Hepatocyte (in vitro differentiated cells): ENCODE data around the gene KLK8. TPM values are rescaled to one million over a fixed set of nuclear protein-coding genes. Genes with fewer than 3 reads are reported as not detected.

Source experiments
- DNase-seq: peaks from one replicate; pipeline ENCODE4 v3.0.0-alpha.2; 2016; ENCODE audit warnings: low spot score
- H2AFZ ChIP-seq: fragments of 200-600 bp; sonication (generic); 2 replicates; pipeline ENCODE4 v1.6.0; 2016; ENCODE audit warnings: antibody characterized with exemption, mild to moderate bottlenecking
- H3K27ac ChIP-seq: fragments of 200-600 bp; sonication (generic); 2 replicates; pipeline ENCODE4 v1.5.1; 2016; ENCODE audit warnings: mild to moderate bottlenecking
- H3K27me3 ChIP-seq: fragments of 200-600 bp; sonication (generic); 2 replicates; pipeline ENCODE4 v1.6.1; 2016
- H3K36me3 ChIP-seq: fragments of 200-600 bp; sonication (generic); replicated peaks from 2 replicates; pipeline ENCODE4 v1.5.1; 2016; ENCODE audit warnings: low read depth; ENCODE audit not compliant: insufficient read depth
- H3K4me1 ChIP-seq: fragments of 200-600 bp; sonication (generic); 2 replicates; pipeline ENCODE4 v1.5.1; 2016; ENCODE audit warnings: mild to moderate bottlenecking, moderate library complexity; ENCODE audit not compliant: insufficient read depth
- H3K4me2 ChIP-seq: fragments of 200-600 bp; sonication (generic); 2 replicates; pipeline ENCODE4 v1.6.0; 2016
- H3K4me3 ChIP-seq: fragments of 200-600 bp; sonication (generic); 2 replicates; pipeline ENCODE4 v1.5.1; 2016; ENCODE audit warnings: mild to moderate bottlenecking
- H3K79me2 ChIP-seq: fragments of 200-600 bp; sonication (generic); 2 replicates; pipeline ENCODE4 v1.6.0; 2017; ENCODE audit warnings: mild to moderate bottlenecking
- H3K9me2 ChIP-seq: fragments of 200-600 bp; sonication (generic); replicated peaks from 2 replicates; pipeline ENCODE4 v1.6.0; 2017; ENCODE audit warnings: mild to moderate bottlenecking; ENCODE audit not compliant: insufficient read depth
- H3K9me3 ChIP-seq: fragments of 200-600 bp; sonication (generic); 2 replicates; pipeline ENCODE4 v1.5.1; 2016; ENCODE audit warnings: low read depth, mild to moderate bottlenecking
- H4K20me1 ChIP-seq: fragments of 200-600 bp; sonication (generic); 2 replicates; pipeline ENCODE4 v1.6.0; 2016; ENCODE audit warnings: mild to moderate bottlenecking; ENCODE audit not compliant: insufficient read depth, poor library complexity, severe bottlenecking
- EZH2 ChIP-seq: fragments of 200-600 bp; sonication (generic); IDR thresholded peaks from 2 replicates; pipeline ENCODE4 v1.6.1; 2016; ENCODE audit warnings: antibody characterized with exemption, mild to moderate bottlenecking, borderline replicate concordance
- EZH2phosphoT487 ChIP-seq: fragments of 200-600 bp; sonication (generic); IDR thresholded peaks from one replicate; pipeline ENCODE4 v1.6.1; 2018; ENCODE audit warnings: antibody characterized with exemption, mild to moderate bottlenecking, low read depth, moderate library complexity; ENCODE audit not compliant: unreplicated experiment, severe bottlenecking
- WGBS: methylation state at CpG from one replicate; pipeline ENCODE4 v1.1.6; 2016; ENCODE audit warnings: low lambda C conversion rate; ENCODE audit errors: missing lambda C conversion rate; 5-methylcytosine and 5-hydroxymethylcytosine counted together
- polyA plus RNA-seq: library from polyadenylated mRNA; unstranded; fragments of >200 nt; fragmentation: Nextera tagmentation; extraction: Ambion mirVana; gene quantifications from 2 replicates; pipeline ENCODE4 v1.2.1, GENCODE V29; 2016
- total RNA-seq: library from RNA; depleted of rRNA; stranded (reverse); fragments of >200 nt; gene quantifications from 2 replicates; pipeline ENCODE4 v1.2.3, GENCODE V29; 2014
- TF ChIP-seq, protein P1 (sequence below): fragments of 200-600 bp; sonication (generic); IDR thresholded peaks from 2 replicates; pipeline ENCODE4 v1.5.1; 2016; ENCODE audit warnings: antibody characterized with exemption, mild to moderate bottlenecking; ENCODE audit not compliant: poor library complexity

The KLK8 gene
- total and polyA plus RNA-seq, 2 experiments from 2014 or later = 0.87 to 5.4 TPM

DNA sequence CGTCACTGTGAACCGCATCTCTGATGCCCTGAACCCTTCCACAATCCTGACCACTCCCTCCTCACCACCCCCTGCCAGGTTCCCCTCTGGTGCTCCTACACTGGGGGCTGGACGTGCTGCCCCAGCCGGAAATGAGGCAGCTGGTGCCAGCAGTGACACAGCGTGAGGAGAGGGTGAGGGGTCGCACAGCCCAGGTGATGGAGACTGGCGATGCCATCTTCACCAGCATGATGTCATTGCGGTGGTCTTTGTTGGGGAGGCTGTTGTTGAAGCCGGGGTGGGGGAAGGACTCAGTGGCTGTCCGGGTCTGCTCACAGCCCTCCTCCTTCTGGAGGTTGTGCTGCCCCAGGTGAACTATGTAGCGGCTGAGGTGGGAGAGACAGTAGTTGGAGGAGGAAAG lies 22.5 kb upstream of the KLK8 start:
- H3K79me2 ChIP-seq = no peaks in the 10 kb centered on the region
- H3K27me3 ChIP-seq = peaks cover 17% of the 10 kb centered on the region
- H4K20me1 ChIP-seq = no peaks in the 10 kb centered on the region
- TF ChIP-seq EZH2phosphoT487 = no peak
- TF ChIP-seq, protein P1, sequence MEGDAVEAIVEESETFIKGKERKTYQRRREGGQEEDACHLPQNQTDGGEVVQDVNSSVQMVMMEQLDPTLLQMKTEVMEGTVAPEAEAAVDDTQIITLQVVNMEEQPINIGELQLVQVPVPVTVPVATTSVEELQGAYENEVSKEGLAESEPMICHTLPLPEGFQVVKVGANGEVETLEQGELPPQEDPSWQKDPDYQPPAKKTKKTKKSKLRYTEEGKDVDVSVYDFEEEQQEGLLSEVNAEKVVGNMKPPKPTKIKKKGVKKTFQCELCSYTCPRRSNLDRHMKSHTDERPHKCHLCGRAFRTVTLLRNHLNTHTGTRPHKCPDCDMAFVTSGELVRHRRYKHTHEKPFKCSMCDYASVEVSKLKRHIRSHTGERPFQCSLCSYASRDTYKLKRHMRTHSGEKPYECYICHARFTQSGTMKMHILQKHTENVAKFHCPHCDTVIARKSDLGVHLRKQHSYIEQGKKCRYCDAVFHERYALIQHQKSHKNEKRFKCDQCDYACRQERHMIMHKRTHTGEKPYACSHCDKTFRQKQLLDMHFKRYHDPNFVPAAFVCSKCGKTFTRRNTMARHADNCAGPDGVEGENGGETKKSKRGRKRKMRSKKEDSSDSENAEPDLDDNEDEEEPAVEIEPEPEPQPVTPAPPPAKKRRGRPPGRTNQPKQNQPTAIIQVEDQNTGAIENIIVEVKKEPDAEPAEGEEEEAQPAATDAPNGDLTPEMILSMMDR = no peak
- no peak for TF ChIP-seq EZH2
- H3K9me2 ChIP-seq = no peaks in the 10 kb centered on the region
- no peak for DNase-seq
- no peak overlapping the region for H3K4me2 ChIP-seq
- peaks cover 4% of the 10 kb centered on the region for H3K4me1 ChIP-seq
- no peak overlapping the region for H2AFZ ChIP-seq
- no peak overlapping the region for H3K4me3 ChIP-seq
- no peak overlapping the region for H3K27ac ChIP-seq
- WGBS = 64% methylated on average over 11 of the region's 11 CpGs
- H3K36me3 ChIP-seq = no peaks in the 10 kb centered on the region
- H3K9me3 ChIP-seq = no peaks in the 10 kb centered on the region

DNA sequence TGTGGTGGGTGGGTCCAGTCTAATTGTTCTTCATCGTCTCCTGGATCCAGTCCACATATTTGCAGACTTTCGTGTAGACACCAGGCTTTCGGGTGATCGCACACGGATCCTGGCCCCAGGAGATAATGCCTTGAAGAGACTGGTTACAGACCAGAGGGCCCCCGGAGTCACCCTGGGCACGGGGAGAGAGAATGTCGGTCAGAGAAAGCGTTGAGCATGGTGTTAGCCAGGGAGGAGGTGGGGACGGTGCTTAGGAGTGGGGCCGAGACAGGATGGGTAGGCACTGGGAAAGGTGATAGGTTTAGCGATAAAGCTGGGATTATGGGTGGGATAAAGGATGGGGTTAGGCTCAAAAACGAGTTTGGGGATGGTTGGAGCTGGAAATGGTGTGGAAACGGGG lies 21.1 kb upstream of the KLK8 start:
- no peak overlapping the region for H3K4me3 ChIP-seq
- TF ChIP-seq EZH2 = no peak
- TF ChIP-seq, protein P1 = no peak
- no peak for TF ChIP-seq EZH2phosphoT487
- WGBS = 80% methylated on average over 14 of the region's 14 CpGs
- H3K79me2 ChIP-seq = no peaks in the 10 kb centered on the region
- H3K36me3 ChIP-seq = no peaks in the 10 kb centered on the region
- no peaks in the 10 kb centered on the region for H4K20me1 ChIP-seq
- H3K9me3 ChIP-seq = no peaks in the 10 kb centered on the region
- H3K27ac ChIP-seq = no peak overlapping the region
- no peak overlapping the region for H3K4me2 ChIP-seq
- no peak overlapping the region for H2AFZ ChIP-seq
- H3K4me1 ChIP-seq = peaks cover 8% of the 10 kb centered on the region
- DNase-seq = no peak
- H3K27me3 ChIP-seq = peaks cover 27% of the 10 kb centered on the region
- no peaks in the 10 kb centered on the region for H3K9me2 ChIP-seq

DNA sequence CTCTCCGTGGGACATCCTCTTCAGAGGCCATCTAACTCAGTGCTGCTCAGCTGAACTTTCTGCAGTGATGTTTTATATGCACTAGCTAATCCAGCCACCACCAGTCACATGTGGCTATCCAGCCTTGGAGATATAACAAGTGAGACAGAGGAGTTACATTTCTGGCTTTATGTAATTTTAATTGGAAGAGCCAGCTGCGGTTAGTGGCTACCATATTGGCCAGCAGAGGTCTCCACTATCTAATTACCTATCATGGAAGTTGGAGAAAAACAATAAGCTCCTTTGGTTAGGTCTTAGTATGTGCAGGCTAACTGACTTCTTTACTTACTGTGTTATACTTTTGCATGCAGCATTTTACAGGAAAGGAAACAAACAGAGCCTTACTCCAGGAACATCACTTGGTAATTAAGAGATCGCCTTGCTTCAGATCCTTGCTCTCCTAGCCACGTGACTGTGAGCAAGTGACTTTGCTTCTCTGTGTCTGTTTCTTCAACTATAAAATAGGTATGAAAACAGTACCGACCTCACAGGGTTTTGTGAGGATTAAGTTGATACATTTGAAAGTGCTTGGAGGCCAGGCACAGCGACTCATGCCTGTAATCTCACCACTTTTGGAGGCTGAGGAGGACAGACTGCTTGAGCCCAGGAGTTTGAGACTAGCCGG lies 19.7 kb upstream of the KLK8 start:
- no peak overlapping the region for H2AFZ ChIP-seq
- TF ChIP-seq, protein P1 = peak; percentile 71
- no peak for TF ChIP-seq EZH2
- no peaks in the 10 kb centered on the region for H4K20me1 ChIP-seq
- peaks cover 38% of the 10 kb centered on the region for H3K27me3 ChIP-seq
- H3K9me2 ChIP-seq = no peaks in the 10 kb centered on the region
- no peak overlapping the region for H3K4me3 ChIP-seq
- 33% methylated on average over 7 of the region's 7 CpGs for WGBS
- no peaks in the 10 kb centered on the region for H3K9me3 ChIP-seq
- no peaks in the 10 kb centered on the region for H3K36me3 ChIP-seq
- H3K4me2 ChIP-seq = no peak overlapping the region
- H3K79me2 ChIP-seq = no peaks in the 10 kb centered on the region
- peaks cover 8% of the 10 kb centered on the region for H3K4me1 ChIP-seq
- H3K27ac ChIP-seq = no peak overlapping the region
- DNase-seq = peak; percentile 61

DNA sequence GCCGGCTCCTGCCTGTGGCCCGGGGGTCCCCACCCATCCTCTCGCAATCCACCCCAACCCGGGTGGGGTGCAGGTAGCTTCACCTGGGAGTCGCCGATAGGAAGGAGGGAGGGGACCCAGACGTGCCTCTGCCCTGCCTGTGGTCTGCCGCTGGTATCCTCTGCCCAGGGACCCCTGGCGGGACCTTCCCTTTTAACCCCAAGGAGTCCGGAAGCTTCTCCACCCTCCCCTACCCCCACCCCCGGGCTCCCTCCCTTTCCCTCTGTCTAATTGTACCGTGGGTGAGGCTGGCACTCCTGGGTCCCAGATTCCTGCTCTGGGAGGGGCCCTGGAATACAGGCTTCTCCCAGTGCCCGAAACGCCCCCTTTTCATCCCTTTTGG lies 18.1 kb upstream of the KLK8 start, which contains the start of gene KLK10:
Gene KLK10 (minus strand): TSS at position 166 of the 382 bp plus-strand sequence. CDS start 579 bp downstream, outside the sequence.
- Histone ChIP-seq H3K4me2 (peak within 1 kb of the TSS; percentile 80), H3K9me3 (no peaks in the 10 kb centered on the region), H3K4me3 (no peak within 1 kb of the TSS), H3K27me3 (peaks cover 42% of the 10 kb centered on the region), H4K20me1 (no peaks in the 10 kb centered on the region), H3K27ac (no peak within 1 kb of the TSS), H3K36me3 (no peaks in the 10 kb centered on the region), H3K4me1 (peaks cover 8% of the 10 kb centered on the region), H3K9me2 (no peaks in the 10 kb centered on the region), H3K79me2 (no peaks in the 10 kb centered on the region), H2AFZ (no peak within 1 kb of the TSS)
- DNase-seq = no peak
- TF ChIP-seq EZH2phosphoT487 (no peak), EZH2 (no peak)
- TF ChIP-seq, protein P1 = no peak
- WGBS = 12% methylated on average over 9 of the region's 14 CpGs
